Liver (tissue), 9 donors: ENCODE measurements around the gene SCGB1C2. TPM values are rescaled to one million over a fixed set of nuclear protein-coding genes. Genes with fewer than 3 reads are reported as not detected.

Experiments used
- DNase-seq: peaks from one replicate; pipeline ENCODE4 v3.0.0-alpha.2; 2017; ENCODE audit warnings: low spot score
- H3K27ac ChIP-seq, 2 donors: one replicate each; pipeline ENCODE4 v1.7.0; 2013; ENCODE audit warnings: inconsistent platforms in 2 of 2, low read length in 2 of 2, control low read depth in 1 of 2, low read depth in 1 of 2, mild to moderate bottlenecking in 1 of 2
- H3K27me3 ChIP-seq, 4 donors: one replicate each; pipeline versions ENCODE4 v1.6.1 to v1.7.0; 2013; ENCODE audit warnings: low read length in 3 of 4, inconsistent platforms in 1 of 4, mild to moderate bottlenecking in 1 of 4, moderate library complexity in 1 of 4; ENCODE audit not compliant: control insufficient read depth in 4 of 4, insufficient read depth in 4 of 4
- H3K36me3 ChIP-seq, 4 donors: one replicate each; pipeline versions ENCODE4 v1.6.1 to v1.7.0; 2013; ENCODE audit warnings: low read length in 3 of 4, mild to moderate bottlenecking in 3 of 4, low read depth in 1 of 4, moderate library complexity in 1 of 4; ENCODE audit not compliant: control insufficient read depth in 4 of 4, insufficient read depth in 3 of 4
- H3K4me1 ChIP-seq, 4 donors: one replicate each; pipeline versions ENCODE4 v1.6.1 to v1.7.0; 2013; ENCODE audit warnings: low read length in 3 of 4, mild to moderate bottlenecking in 3 of 4, moderate library complexity in 1 of 4; ENCODE audit not compliant: control insufficient read depth in 4 of 4, insufficient read depth in 4 of 4
- H3K4me3 ChIP-seq, 3 donors: one replicate each; pipeline versions ENCODE4 v1.6.1 to v1.7.0; 2013; ENCODE audit warnings: low read length in 3 of 3, control low read depth in 1 of 3, low read depth in 1 of 3, mild to moderate bottlenecking in 1 of 3
- H3K9ac ChIP-seq, 2 donors: one replicate each; pipeline ENCODE4 v1.7.0; 2013; ENCODE audit warnings: low read length in 2 of 2, mild to moderate bottlenecking in 2 of 2, moderate library complexity in 2 of 2, control low read depth in 1 of 2, low read depth in 1 of 2
- H3K9me3 ChIP-seq, 4 donors: one replicate each; pipeline versions ENCODE4 v1.6.1 to v1.7.0; 2013; ENCODE audit warnings: low read length in 3 of 4; ENCODE audit not compliant: control insufficient read depth in 4 of 4
- ATF3 ChIP-seq: IDR thresholded peaks from 2 replicates; pipeline ENCODE4 v1.6.1; 2016; ENCODE audit warnings: antibody characterized with exemption
- CTCF ChIP-seq: fragments of 150-350 bp; IDR thresholded peaks from 2 replicates; pipeline ENCODE4 v1.5.1; 2017; ENCODE audit warnings: improper control_type of control experiment, low read depth, low read length; ENCODE audit not compliant: missing input control
- FOXA1 ChIP-seq: IDR thresholded peaks from 2 replicates; pipeline ENCODE4 v1.6.1; 2016; ENCODE audit warnings: antibody characterized with exemption
- FOXA2 ChIP-seq: IDR thresholded peaks from 2 replicates; pipeline ENCODE4 v1.6.1; 2016; ENCODE audit warnings: antibody characterized with exemption
- GABPA ChIP-seq, 2 donors: IDR thresholded peaks in 1 of 2; conservative IDR thresholded peaks in 1 of 2; 2 replicates each; pipeline ENCODE4 v1.6.1; 2016; ENCODE audit warnings: antibody characterized with exemption in 2 of 2, mild to moderate bottlenecking in 1 of 2, moderate library complexity in 1 of 2
- HNF4A ChIP-seq, 2 donors: conservative IDR thresholded peaks; 2 replicates each; pipeline ENCODE4 v1.6.1; 2016; ENCODE audit warnings: antibody characterized with exemption in 2 of 2, mild to moderate bottlenecking in 2 of 2
- JUND ChIP-seq, 2 donors: IDR thresholded peaks; 2 replicates each; pipeline ENCODE4 v1.6.1; 2016; ENCODE audit warnings: antibody characterized with exemption in 2 of 2
- NR2F2 ChIP-seq: IDR thresholded peaks from 2 replicates; pipeline ENCODE4 v1.6.1; 2016; ENCODE audit warnings: antibody characterized with exemption
- REST ChIP-seq: IDR thresholded peaks from 2 replicates; pipeline ENCODE4 v1.6.1; 2016; ENCODE audit warnings: antibody characterized with exemption, mild to moderate bottlenecking
- RXRA ChIP-seq, 2 donors: IDR thresholded peaks; 2 replicates each; pipeline ENCODE4 v1.6.1; 2017 to 2018; ENCODE audit warnings: antibody characterized with exemption in 2 of 2, mild to moderate bottlenecking in 1 of 2
- TAF1 ChIP-seq: conservative IDR thresholded peaks from 2 replicates; pipeline ENCODE4 v1.6.1; 2016; ENCODE audit warnings: antibody characterized with exemption, mild to moderate bottlenecking
- ZBTB33 ChIP-seq: IDR thresholded peaks from 2 replicates; pipeline ENCODE4 v1.6.1; 2016; ENCODE audit warnings: antibody characterized with exemption
- WGBS: extraction: QIAGEN DNeasy Blood & Tissue Kit; methylation state at CpG from one replicate; pipeline ENCODE4 v1.1.7; 2013; 5-methylcytosine and 5-hydroxymethylcytosine counted together
- polyA plus RNA-seq, 2 donors: library from polyadenylated mRNA; stranded (reverse) in 1 of 2; unstranded in 1 of 2; fragments of 200-250 nt in 1 of 2; fragments of >200 nt in 1 of 2; fragmentation: Nextera tagmentation in 1 of 2; extraction: Ambion mirVana in 1 of 2; gene quantifications; one replicate each; pipeline versions ENCODE4 v1.2.1 to v1.2.3, GENCODE V29; 2013 to 2015
- total RNA-seq, 2 donors: library from RNA; depleted of rRNA; stranded (reverse); fragments of >200 nt; gene quantifications; one replicate each; pipeline ENCODE4 v1.2.3, GENCODE V29; 2014
- donor health status: healthy.
- donor health status: healthy.
- donor health status: healthy.
- donor health status: healthy.
- donor health status: healthy.

SCGB1C2 gene
- total and polyA plus RNA-seq, 4 donors, result not detected

- TF ChIP-seq ZBTB33, result no peak
- TF ChIP-seq FOXA1, result no peak
- TF ChIP-seq CTCF, result no peak
- no peak for TF ChIP-seq FOXA2
- TF ChIP-seq TAF1, result no peak
Measured at GRCh38 chr17:179781-180380, 42.5 kb downstream of the SCGB1C2 start (continued).

- peak overlapping the region in 1 of 3 donors; percentile 44 for H3K4me3 ChIP-seq
- H3K27me3 ChIP-seq, result no peaks in the 10 kb centered on the region
- DNase-seq, result no peak
- H3K36me3 ChIP-seq, result no peaks in the 10 kb centered on the region
- peaks cover 7 to 14% (median 10%) of the 10 kb centered on the region in 4 donors for H3K4me1 ChIP-seq
- H3K9me3 ChIP-seq, result no peaks in the 10 kb centered on the region
- H3K9ac ChIP-seq, result no peak overlapping the region
- 4% methylated on average over 112 of the region's 112 CpGs for WGBS
- H3K27ac ChIP-seq, result no peak overlapping the region
- TF ChIP-seq JUND (IDR thresholded peaks at IDR 0.05) (no peak), RXRA (IDR thresholded peaks at IDR 0.05) (no peak), TAF1 (no peak), FOXA1 (no peak), GABPA (IDR thresholded peaks at IDR 0.05 in 1 of 2, conservative IDR thresholded peaks at IDR 0.05 in 1 of 2) (no peak), ATF3 (no peak), NR2F2 (no peak), REST (no peak), HNF4A (conservative IDR thresholded peaks at IDR 0.05) (no peak), FOXA2 (no peak)
Measured at GRCh38 chr17:180381-181244, 43.2 kb downstream of the SCGB1C2 start.
